Large intestine (tissue), 3 donors: ENCODE data around the gene PNKD. TPM values are rescaled to one million over a fixed set of nuclear protein-coding genes. Genes with fewer than 3 reads are reported as not detected.

Source experiments
- DNase-seq, 2 donors: peaks; one replicate each; pipeline versions ENCODE4 v3.0.0 to v3.0.0-alpha.2; 2013
- H3K27ac ChIP-seq: one replicate; pipeline ENCODE4 v1.5.1; 2013; ENCODE audit warnings: low read length
- H3K27me3 ChIP-seq: 2 replicates; pipeline ENCODE4 v1.6.1; 2013; ENCODE audit warnings: low read length; ENCODE audit not compliant: control insufficient read depth, insufficient read depth
- H3K36me3 ChIP-seq: 2 replicates; pipeline ENCODE4 v1.6.1; 2013; ENCODE audit warnings: low read length; ENCODE audit not compliant: control insufficient read depth, insufficient read depth
- H3K4me1 ChIP-seq: one replicate; pipeline ENCODE4 v1.6.1; 2013; ENCODE audit warnings: low read length; ENCODE audit not compliant: control insufficient read depth, insufficient read depth
- H3K4me3 ChIP-seq: one replicate; pipeline ENCODE4 v1.5.1; 2013; ENCODE audit warnings: low read length
- H3K9me3 ChIP-seq: one replicate; pipeline ENCODE4 v1.6.1; 2013; ENCODE audit warnings: mild to moderate bottlenecking, low read depth, low read length, moderate library complexity; ENCODE audit not compliant: control insufficient read depth
- WGBS: methylation state at CpG from one replicate; pipeline ENCODE4 v1.1.5; 2013; ENCODE audit warnings: low lambda C conversion rate; ENCODE audit not compliant: insufficient coverage; 5-methylcytosine and 5-hydroxymethylcytosine counted together
- polyA plus RNA-seq: library from polyadenylated mRNA; unstranded; fragments of 120-200 nt; gene quantifications from one replicate; pipeline ENCODE4 v1.2.1, GENCODE V29; 2013

The PNKD gene
- polyA plus RNA-seq, 1 donor: 103 TPM

DNA sequence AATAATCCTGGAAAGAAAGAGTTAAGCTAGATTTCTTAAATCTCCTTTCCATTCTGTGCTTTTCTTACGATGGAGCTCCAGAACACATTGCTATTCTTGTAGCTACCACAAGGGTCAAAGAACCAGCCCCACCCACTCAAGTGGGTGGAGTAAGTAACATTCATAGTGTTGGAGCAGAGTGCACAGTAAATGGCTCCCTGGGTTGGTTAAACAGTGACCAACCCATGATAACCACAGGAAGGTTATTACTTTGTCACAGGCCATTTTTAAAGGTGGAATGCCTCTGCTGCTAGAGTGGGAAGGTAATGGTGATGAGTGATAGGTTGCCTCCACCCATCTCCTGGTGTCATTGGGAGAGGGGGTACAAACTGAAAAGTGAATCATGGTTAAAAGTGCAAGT lies 39.4 kb upstream of the PNKD start:
- Histone ChIP-seq H3K9me3 (peaks cover 3% of the 10 kb centered on the region), H3K27me3 (no peaks in the 10 kb centered on the region), H3K4me3 (no peak overlapping the region), H3K36me3 (peaks cover 62% of the 10 kb centered on the region), H3K4me1 (peaks cover 21% of the 10 kb centered on the region), H3K27ac (peak overlapping the region; percentile 78)
- 0% methylated on average over 1 of the region's 1 CpG for WGBS
- DNase-seq: peak; percentile 89 to 95

- Histone ChIP-seq H3K27me3 (no peaks in the 10 kb centered on the region), H3K36me3 (peaks cover 72% of the 10 kb centered on the region), H3K4me1 (peaks cover 21% of the 10 kb centered on the region), H3K4me3 (no peak overlapping the region), H3K9me3 (peaks cover 3% of the 10 kb centered on the region), H3K27ac (no peak overlapping the region)
- no peak for DNase-seq
- 71% methylated on average over 1 of the region's 4 CpGs for WGBS
These were observed 36.8 kb upstream of the PNKD start for GRCh38 chr2:218233543-218233942.

- no peak for DNase-seq
- Histone ChIP-seq H3K36me3 (peaks cover 78% of the 10 kb centered on the region), H3K27me3 (no peaks in the 10 kb centered on the region)
These were observed 35.8 kb upstream of the PNKD start for GRCh38 chr2:218234521-218234920.

DNA sequence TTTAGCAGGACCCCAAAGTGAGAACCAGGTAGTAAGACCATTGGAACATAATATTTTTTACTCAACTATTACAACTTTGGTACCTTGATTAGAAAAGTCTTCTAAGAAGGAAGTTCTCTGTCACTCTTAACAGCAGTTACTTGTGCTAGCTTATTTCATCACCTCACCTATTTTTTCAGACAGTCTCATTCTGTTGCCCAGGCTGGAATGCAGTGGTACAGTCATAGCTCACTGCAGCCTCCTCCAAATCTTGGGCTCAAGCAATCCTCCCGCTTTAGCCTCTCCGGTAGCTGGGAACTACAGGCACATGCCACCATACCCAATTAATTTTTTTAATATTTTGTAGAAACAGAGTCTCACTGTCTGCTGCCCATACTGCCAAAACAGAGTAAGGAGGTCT lies 35.3 kb upstream of the PNKD start:
- no peak overlapping the region for H3K27ac ChIP-seq
- DNase-seq: no peak
- no CpG with 5 or more reads among the region's 2 CpGs for WGBS
- H3K9me3 ChIP-seq: peaks cover 3% of the 10 kb centered on the region
- no peak overlapping the region for H3K4me3 ChIP-seq
- H3K4me1 ChIP-seq: peaks cover 16% of the 10 kb centered on the region
- peaks cover 81% of the 10 kb centered on the region for H3K36me3 ChIP-seq
- no peaks in the 10 kb centered on the region for H3K27me3 ChIP-seq

More at GRCh38 chr2:218234521-218234920, 35.8 kb upstream of the PNKD start:
- Histone ChIP-seq H3K4me1 (peaks cover 20% of the 10 kb centered on the region), H3K4me3 (no peak overlapping the region), H3K9me3 (peaks cover 3% of the 10 kb centered on the region), H3K27ac (no peak overlapping the region)
- no CpG with 5 or more reads among the region's 3 CpGs for WGBS

- Histone ChIP-seq H3K4me3 (no peak overlapping the region), H3K4me1 (peaks cover under 1% of the 10 kb centered on the region), H3K27me3 (no peaks in the 10 kb centered on the region), H3K9me3 (peaks cover 3% of the 10 kb centered on the region), H3K27ac (no peak overlapping the region), H3K36me3 (peaks cover 83% of the 10 kb centered on the region)
- no peak for DNase-seq
- WGBS: 100% methylated on average over 2 of the region's 4 CpGs
These were observed 33.5 kb upstream of the PNKD start for GRCh38 chr2:218236829-218237228.

DNA sequence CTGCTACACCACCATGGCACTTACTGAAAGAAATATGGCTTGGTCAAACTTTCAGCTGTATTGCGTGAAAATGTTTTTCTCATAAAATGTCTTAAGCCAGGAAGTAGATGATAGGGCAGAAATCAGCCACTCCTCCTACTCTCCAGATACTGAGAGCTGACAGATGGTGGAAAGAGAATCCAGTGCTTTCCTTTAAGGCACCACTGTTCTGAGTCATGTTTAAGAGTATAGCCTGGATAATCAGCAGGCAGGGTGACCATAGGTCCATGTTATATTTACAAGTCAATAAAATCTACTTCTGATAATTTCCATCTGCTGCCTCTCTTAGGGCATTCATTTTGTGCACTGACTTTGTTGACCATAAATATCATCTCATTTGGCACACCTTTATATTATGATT lies 31.4 kb upstream of the PNKD start:
- H3K27ac ChIP-seq: peak overlapping the region; percentile 8
- no peaks in the 10 kb centered on the region for H3K9me3 ChIP-seq
- DNase-seq: peak in 1 of 2 donors; percentile 67
- no peak overlapping the region for H3K4me3 ChIP-seq
- 67% methylated on average over 1 of the region's 1 CpG for WGBS
- H3K36me3 ChIP-seq: peaks cover 87% of the 10 kb centered on the region
- H3K27me3 ChIP-seq: no peaks in the 10 kb centered on the region
- H3K4me1 ChIP-seq: no peaks in the 10 kb centered on the region

DNA sequence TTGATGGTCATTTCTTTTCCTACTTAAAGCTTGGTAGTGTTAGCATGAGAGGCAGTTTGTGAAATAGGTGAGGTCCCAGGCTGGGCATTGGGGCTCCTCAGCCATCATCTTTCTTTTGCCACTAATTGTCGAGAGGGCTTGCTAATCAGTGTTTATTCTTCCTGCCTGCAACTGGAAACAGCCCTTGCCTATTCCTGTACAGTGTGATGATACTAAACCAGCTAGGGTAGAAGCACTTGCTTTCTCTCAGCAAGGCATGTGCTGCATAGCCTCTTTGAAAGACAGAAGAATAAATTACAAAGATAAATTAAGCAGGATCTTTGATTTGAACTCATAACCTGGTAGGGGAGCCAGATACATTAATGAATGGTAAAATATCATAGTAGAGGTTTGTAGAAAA lies 26.1 kb upstream of the PNKD start:
- no peak for DNase-seq
- H3K9me3 ChIP-seq: no peaks in the 10 kb centered on the region
- H3K27ac ChIP-seq: no peak overlapping the region
- WGBS: no CpG with 5 or more reads among the region's 1 CpG
- peaks cover 92% of the 10 kb centered on the region for H3K36me3 ChIP-seq
- H3K4me3 ChIP-seq: no peak overlapping the region
- no peaks in the 10 kb centered on the region for H3K27me3 ChIP-seq
- H3K4me1 ChIP-seq: no peaks in the 10 kb centered on the region

DNA sequence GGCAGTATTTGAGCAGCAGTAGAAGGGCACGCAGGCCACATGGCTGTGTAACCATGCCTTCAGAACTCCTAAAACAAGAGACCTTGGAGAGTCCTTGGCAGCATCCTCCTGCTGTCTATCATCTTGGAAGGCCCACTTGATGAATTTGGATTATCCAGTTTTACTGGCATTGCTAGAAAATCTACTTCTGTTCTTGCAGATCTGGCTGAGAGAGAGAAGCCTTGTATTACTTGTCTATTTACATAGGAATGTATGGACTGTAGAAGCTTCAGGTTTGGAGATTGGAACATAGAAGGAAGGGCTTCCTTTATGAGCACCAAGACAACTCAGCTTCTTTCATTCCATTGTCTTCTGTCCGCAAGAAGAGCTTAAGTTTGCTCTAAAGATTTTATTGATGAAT lies 25.7 kb upstream of the PNKD start:
- no peak overlapping the region for H3K4me3 ChIP-seq
- no peaks in the 10 kb centered on the region for H3K4me1 ChIP-seq
- H3K9me3 ChIP-seq: no peaks in the 10 kb centered on the region
- H3K27ac ChIP-seq: no peak overlapping the region
- H3K36me3 ChIP-seq: peaks cover 92% of the 10 kb centered on the region
- DNase-seq: no peak
- no peaks in the 10 kb centered on the region for H3K27me3 ChIP-seq
- WGBS: 83% methylated on average over 1 of the region's 2 CpGs

DNA sequence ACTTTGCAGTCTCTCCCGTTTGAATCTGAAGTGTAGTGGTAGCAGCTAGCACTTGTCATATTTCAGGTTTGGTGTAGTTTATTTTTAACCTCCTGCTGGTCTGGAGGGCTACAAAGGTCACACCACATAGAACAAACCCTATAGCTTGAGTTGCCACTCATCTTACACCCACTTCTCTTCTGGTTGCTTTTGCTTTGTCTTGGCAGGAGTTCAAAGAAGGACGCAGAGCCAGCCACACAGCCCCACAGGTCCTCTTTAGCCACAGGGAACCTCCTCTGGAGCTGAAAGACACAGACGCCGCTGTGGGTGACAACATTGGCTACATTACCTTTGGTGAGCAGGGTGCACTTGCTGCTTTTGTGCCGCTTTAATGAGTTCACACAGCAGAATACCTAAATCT lies 25.1 kb upstream of the PNKD start:
- H3K9me3 ChIP-seq: no peaks in the 10 kb centered on the region
- peaks cover 92% of the 10 kb centered on the region for H3K36me3 ChIP-seq
- no peak overlapping the region for H3K4me3 ChIP-seq
- DNase-seq: no peak
- no peak overlapping the region for H3K27ac ChIP-seq
- no peaks in the 10 kb centered on the region for H3K4me1 ChIP-seq
- no peaks in the 10 kb centered on the region for H3K27me3 ChIP-seq
- WGBS: no CpG with 5 or more reads among the region's 5 CpGs

- H3K27me3 ChIP-seq: no peaks in the 10 kb centered on the region
- peaks cover 95% of the 10 kb centered on the region for H3K36me3 ChIP-seq
- no peak overlapping the region for H3K27ac ChIP-seq
- H3K4me1 ChIP-seq: peaks cover 8% of the 10 kb centered on the region
- no CpG with 5 or more reads among the region's 13 CpGs for WGBS
- H3K9me3 ChIP-seq: no peaks in the 10 kb centered on the region
- no peak for DNase-seq
- H3K4me3 ChIP-seq: no peak overlapping the region
These were observed 20.6 kb upstream of the PNKD start for GRCh38 chr2:218249691-218250090.

DNA sequence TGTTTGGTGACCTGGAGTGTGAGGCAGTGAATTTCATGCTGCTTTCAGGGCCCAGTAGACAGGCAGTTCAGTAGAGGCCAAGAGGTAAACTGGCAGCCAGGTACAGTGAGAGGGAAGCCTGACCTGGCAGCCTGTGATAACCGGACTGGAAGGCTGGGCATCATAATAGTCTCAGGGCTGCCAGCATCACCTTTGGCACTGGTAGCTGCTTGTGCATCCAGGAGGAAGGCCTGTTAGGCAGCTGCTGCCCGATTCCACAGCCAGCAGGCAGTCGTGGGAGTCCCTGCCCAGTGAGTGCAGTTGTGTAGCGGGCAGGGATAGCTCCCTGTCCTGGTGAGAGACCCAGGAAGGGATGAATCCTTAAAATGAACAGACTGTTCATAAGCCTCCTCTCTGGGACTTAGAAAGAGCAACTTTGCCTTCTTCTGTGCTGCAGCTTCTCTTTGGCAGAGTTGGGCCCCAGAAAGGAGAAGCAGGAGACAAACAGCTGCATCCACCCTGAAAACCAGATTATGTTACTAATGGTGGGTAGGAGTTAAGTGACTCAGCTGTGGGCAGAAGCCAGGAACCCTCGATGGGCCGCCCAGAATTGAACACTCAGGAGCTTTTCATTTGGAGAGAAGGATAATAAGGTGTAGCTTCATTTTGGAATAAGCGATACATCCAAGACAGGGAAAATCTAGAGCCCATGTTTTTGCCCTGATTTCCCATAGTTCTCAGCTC lies 17.6 kb upstream of the PNKD start:
- no peaks in the 10 kb centered on the region for H3K27me3 ChIP-seq
- no CpG with 5 or more reads among the region's 7 CpGs for WGBS
- peaks cover 87% of the 10 kb centered on the region for H3K36me3 ChIP-seq
- no peak overlapping the region for H3K4me3 ChIP-seq
- H3K9me3 ChIP-seq: no peaks in the 10 kb centered on the region
- peaks cover 8% of the 10 kb centered on the region for H3K4me1 ChIP-seq
- no peak overlapping the region for H3K27ac ChIP-seq
- no peak for DNase-seq
